Skeletal muscle satellite cell (primary cell): ENCODE measurements around the gene C3orf33. TPM values are rescaled to one million over a fixed set of nuclear protein-coding genes. Genes with fewer than 3 reads are reported as not detected.
"Not testable (repeated sequence)": the region's sequence is repeated elsewhere in the genome, so short reads cannot be mapped to it uniquely, and the experiment has no call there.

Source experiments
- H3K27me3 ChIP-seq: 2 replicates; pipeline ENCODE4 v1.7.0; 2013; ENCODE audit warnings: low read length; ENCODE audit not compliant: control insufficient read depth, insufficient read depth
- H3K36me3 ChIP-seq: 2 replicates; pipeline ENCODE4 v1.7.0; 2013; ENCODE audit warnings: mild to moderate bottlenecking, control low read depth, low read length; ENCODE audit not compliant: insufficient read depth
- H3K4me1 ChIP-seq: 2 replicates; pipeline ENCODE4 v1.7.0; 2013; ENCODE audit warnings: low read length; ENCODE audit not compliant: control insufficient read depth, insufficient read depth
- H3K4me2 ChIP-seq: 2 replicates; pipeline ENCODE4 v1.7.0; 2013; ENCODE audit warnings: mild to moderate bottlenecking, low read length
- H3K4me3 ChIP-seq: 2 replicates; pipeline ENCODE4 v1.7.0; 2013; ENCODE audit warnings: low read length
- H3K9ac ChIP-seq: 2 replicates; pipeline ENCODE4 v1.7.0; 2013; ENCODE audit warnings: mild to moderate bottlenecking, low read depth, low read length, moderate library complexity
- H3K9me3 ChIP-seq: replicated peaks from 2 replicates; pipeline ENCODE4 v1.7.0; 2013; ENCODE audit warnings: mild to moderate bottlenecking, control low read depth, low read length
- total RNA-seq: library from RNA; depleted of rRNA; stranded (reverse); fragments of >200 nt; gene quantifications from 2 replicates; pipeline ENCODE4 v1.2.3, GENCODE V29; 2012; rRNA removed

The C3orf33 gene
- total RNA-seq, result 0.44 and 2.3 TPM in 2 replicates

GRCh38 chr3:155805802-155806618, at the start of gene C3orf33:
TSS of gene C3orf33 (minus strand) at chr3:155806278. CDS start at chr3:155806252, 26 bp downstream.
- Histone ChIP-seq H3K36me3 (no peaks in the 10 kb centered on the region), H3K4me2 (peak within 1 kb of the TSS; percentile 91), H3K9ac (peak within 1 kb of the TSS; percentile 92), H3K9me3 (no peaks in the 10 kb centered on the region), H3K4me1 (no peaks in the 10 kb centered on the region), H3K27me3 (no peaks in the 10 kb centered on the region), H3K4me3 (peak within 1 kb of the TSS; percentile 90)

GRCh38 chr3:155854141-155854940, 48.3 kb upstream of the C3orf33 start, which contains the start of gene SLC33A1:
TSS of gene SLC33A1 (minus strand) at chr3:155854427. CDS start at chr3:155853997, 430 bp downstream.
- no peaks in the 10 kb centered on the region for H3K27me3 ChIP-seq
- peak within 1 kb of the TSS; percentile 96 for H3K9ac ChIP-seq
- no peaks in the 10 kb centered on the region for H3K9me3 ChIP-seq
- H3K4me3 ChIP-seq, result peak within 1 kb of the TSS; percentile 87
- H3K36me3 ChIP-seq, result peaks cover 3% of the 10 kb centered on the region
- peak within 1 kb of the TSS; percentile 99 for H3K4me2 ChIP-seq
- peaks cover 16% of the 10 kb centered on the region for H3K4me1 ChIP-seq

GRCh38 chr3:155853214-155854140, 47.4 kb upstream of the C3orf33 start:
- no peaks in the 10 kb centered on the region for H3K27me3 ChIP-seq
- peak overlapping the region; percentile 99 for H3K4me2 ChIP-seq
- peaks cover 3% of the 10 kb centered on the region for H3K36me3 ChIP-seq
- H3K4me3 ChIP-seq, result peak overlapping the region; percentile 87
- peak overlapping the region; percentile 96 for H3K9ac ChIP-seq
- peaks cover 16% of the 10 kb centered on the region for H3K4me1 ChIP-seq
- H3K9me3 ChIP-seq, result no peaks in the 10 kb centered on the region

- Histone ChIP-seq H3K36me3 (peaks cover 8% of the 10 kb centered on the region), H3K9me3 (no peaks in the 10 kb centered on the region), H3K4me1 (peaks cover 16% of the 10 kb centered on the region), H3K9ac (peak overlapping the region; percentile 96), H3K4me2 (peak overlapping the region; percentile 99), H3K27me3 (no peaks in the 10 kb centered on the region), H3K4me3 (peak overlapping the region; percentile 87)
These were observed 46.3 kb upstream of the C3orf33 start for GRCh38 chr3:155852341-155852740.

GRCh38 chr3:155849404-155849803, 43.3 kb upstream of the C3orf33 start:
- H3K4me3 ChIP-seq, H3K9ac ChIP-seq, H3K36me3 ChIP-seq, H3K9me3 ChIP-seq, H3K4me2 ChIP-seq, H3K27me3 ChIP-seq: not testable (repeated sequence)
- peaks cover 16% of the 10 kb centered on the region for H3K4me1 ChIP-seq

GRCh38 chr3:155847993-155848392, 41.9 kb upstream of the C3orf33 start:
- Histone ChIP-seq H3K4me1 (peaks cover 16% of the 10 kb centered on the region), H3K4me3 (no peak overlapping the region), H3K4me2 (no peak overlapping the region), H3K36me3 (peaks cover 8% of the 10 kb centered on the region), H3K9ac (no peak overlapping the region), H3K9me3 (no peaks in the 10 kb centered on the region), H3K27me3 (no peaks in the 10 kb centered on the region)

- Histone ChIP-seq H3K9ac (no peak overlapping the region), H3K4me3 (no peak overlapping the region), H3K4me2 (no peak overlapping the region), H3K4me1 (peaks cover 3% of the 10 kb centered on the region), H3K9me3 (no peaks in the 10 kb centered on the region), H3K36me3 (peaks cover 5% of the 10 kb centered on the region), H3K27me3 (no peaks in the 10 kb centered on the region)
These were observed 40.0 kb upstream of the C3orf33 start for GRCh38 chr3:155846119-155846518.

GRCh38 chr3:155843569-155843968, 37.5 kb upstream of the C3orf33 start:
- no peaks in the 10 kb centered on the region for H3K9me3 ChIP-seq
- H3K4me3 ChIP-seq, result no peak overlapping the region
- no peaks in the 10 kb centered on the region for H3K4me1 ChIP-seq
- peaks cover 5% of the 10 kb centered on the region for H3K36me3 ChIP-seq
- no peaks in the 10 kb centered on the region for H3K27me3 ChIP-seq
- no peak overlapping the region for H3K4me2 ChIP-seq
- H3K9ac ChIP-seq, result no peak overlapping the region

- Histone ChIP-seq H3K9ac (no peak overlapping the region), H3K4me2 (no peak overlapping the region), H3K27me3 (no peaks in the 10 kb centered on the region), H3K9me3 (no peaks in the 10 kb centered on the region), H3K4me3 (no peak overlapping the region), H3K4me1 (no peaks in the 10 kb centered on the region), H3K36me3 (peaks cover 11% of the 10 kb centered on the region)
These were observed 29.4 kb upstream of the C3orf33 start for GRCh38 chr3:155835341-155836071.

GRCh38 chr3:155828490-155829098, 22.5 kb upstream of the C3orf33 start:
- not testable (repeated sequence) for H3K9ac ChIP-seq, H3K27me3 ChIP-seq, H3K4me2 ChIP-seq, H3K4me3 ChIP-seq, H3K9me3 ChIP-seq, H3K4me1 ChIP-seq
- peaks cover 13% of the 10 kb centered on the region for H3K36me3 ChIP-seq
